Measurements from ENCODE around the gene SEMA4D.

SEMA4D gene

GRCh38 chr9:89441986-89442385 lies 55.9 kb downstream of the SEMA4D start:
- FAIRE-seq = no peak

DNA sequence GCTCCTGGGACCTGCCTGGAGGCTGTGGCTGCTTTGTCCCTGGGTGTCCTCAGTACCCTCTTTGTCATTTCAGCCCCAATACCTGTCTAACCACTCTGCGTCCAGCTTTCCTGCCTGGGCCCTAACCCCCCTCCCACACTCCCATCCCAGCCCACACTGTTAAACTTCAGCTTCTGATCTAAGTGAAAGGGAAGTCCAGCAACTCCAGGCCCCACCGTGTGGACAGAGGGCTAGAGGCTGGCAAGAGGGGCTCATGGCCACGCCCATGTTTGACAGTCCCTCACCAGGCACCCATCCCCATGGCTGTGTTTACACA lies 56.3 kb downstream of the SEMA4D start:
- no peak for FAIRE-seq

GRCh38 chr9:89440951-89441654 lies 56.8 kb downstream of the SEMA4D start:
- FAIRE-seq = no peak

GRCh38 chr9:89440548-89440947 lies 57.4 kb downstream of the SEMA4D start:
- no peak for FAIRE-seq

DNA sequence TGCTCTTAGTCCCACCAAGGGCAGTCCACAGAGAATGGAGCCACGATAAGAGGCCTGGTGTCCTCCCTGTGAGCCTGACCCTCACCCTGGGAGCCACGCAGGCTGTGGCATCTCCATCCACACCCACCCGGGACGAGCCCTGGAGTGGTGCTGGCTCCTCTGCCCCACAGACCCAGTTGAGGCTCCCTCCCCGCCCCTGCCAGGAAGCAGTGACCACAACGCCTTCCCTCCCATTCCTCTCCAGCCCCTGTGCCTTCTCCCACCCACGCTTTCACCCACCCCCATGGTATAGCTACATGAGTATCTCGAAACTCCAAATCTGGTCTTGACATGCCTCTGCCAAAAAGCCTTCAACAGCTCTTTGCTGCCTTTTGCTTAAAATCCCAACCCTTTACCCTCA lies 57.9 kb downstream of the SEMA4D start:
- FAIRE-seq = no peak

DNA sequence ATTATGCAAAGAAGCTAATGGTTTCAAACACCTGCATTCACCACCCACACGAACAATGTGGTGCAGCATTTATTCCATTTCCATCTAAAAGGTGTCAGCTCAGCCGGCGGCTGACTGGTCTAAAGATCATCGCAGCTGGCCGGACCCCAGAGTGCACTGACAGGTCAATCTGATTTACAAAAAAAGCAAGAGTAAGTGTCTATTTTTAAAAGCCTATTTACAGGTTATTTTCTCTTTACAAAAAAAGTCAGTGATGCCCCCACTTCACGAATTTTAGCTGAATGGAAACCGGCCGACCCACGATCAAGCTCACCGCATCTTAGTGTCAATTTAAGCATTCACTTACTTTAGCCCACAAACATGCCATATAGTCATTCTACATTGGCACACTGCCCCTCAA lies 58.3 kb downstream of the SEMA4D start:
- FAIRE-seq = no peak

DNA sequence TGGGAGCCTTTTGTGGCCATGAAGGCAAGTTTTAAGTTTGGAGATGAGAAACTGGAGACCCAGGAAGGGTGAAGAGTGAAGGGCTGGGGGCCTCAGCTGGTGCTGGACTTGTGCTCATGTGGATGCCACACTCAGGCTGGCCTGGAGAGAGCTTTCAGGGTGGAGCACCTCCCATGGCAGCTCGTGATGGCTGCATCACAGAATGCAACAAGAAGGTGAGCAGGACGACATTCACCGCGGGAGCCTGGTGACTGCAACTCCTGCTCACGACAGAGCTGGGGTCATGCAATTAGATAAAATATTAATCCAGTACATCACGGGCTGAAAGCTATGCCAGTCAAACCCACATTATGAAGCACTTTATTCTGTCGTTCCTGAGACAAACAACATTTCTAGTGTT lies 59.7 kb downstream of the SEMA4D start:
- FAIRE-seq = no peak

- no peak for FAIRE-seq
Observed at GRCh38 chr9:89437772-89438171, 60.1 kb downstream of the SEMA4D start.

DNA sequence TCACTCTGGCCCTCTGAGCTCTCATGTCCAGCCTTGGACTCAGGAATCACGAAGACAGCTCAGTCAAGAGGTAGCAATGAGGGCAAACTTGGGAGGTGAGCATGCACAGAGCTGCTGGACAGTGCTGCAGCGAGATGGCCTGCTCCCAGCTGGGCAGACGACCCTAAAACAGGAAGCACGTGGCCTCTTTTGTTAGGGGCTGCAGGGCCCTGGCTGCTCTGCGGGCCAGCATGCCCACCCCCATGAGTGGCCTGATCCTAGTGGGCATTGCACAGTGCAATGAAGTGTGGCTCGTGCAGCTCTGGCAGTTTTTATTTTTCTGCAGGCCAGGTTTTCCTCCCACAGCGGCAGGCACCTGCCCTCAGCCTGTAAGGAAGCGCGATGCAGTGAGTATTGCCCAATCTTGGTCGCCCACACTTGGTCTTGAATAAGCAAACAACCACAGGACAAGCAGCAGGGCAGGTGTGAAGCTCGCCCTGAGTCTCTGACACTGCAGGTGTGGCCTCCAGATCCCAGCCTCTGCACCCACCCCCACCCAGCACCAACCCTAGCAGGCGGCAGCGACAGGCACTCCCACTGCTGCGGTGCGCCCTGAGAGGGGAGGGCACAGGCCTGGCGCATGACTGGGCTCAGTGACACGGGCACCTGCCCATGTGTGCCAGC lies 60.8 kb downstream of the SEMA4D start:
- no peak for FAIRE-seq

DNA sequence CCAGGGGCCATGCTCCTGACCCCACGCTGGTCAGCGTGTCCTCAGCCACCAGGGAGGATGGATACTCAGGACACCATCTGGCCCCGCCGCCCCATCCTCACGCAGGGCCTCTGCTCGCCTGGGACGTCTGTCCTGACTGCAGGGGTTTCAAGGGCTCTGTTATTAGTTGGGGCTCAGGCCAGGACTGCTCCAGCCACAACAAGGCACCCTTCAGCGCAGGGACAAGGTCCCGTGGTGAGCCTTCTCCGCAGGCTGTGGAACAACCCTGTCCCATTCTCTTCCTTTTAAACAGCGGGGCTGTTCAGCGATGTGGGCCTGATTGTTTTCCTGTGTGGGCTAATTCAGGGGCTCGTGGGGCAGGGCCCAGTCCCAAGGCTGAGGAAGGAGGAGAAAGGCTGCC lies 61.6 kb downstream of the SEMA4D start:
- FAIRE-seq = no peak

- FAIRE-seq = no peak
Observed at GRCh38 chr9:89435071-89435823, 62.7 kb downstream of the SEMA4D start.

- FAIRE-seq = no peak
Observed at GRCh38 chr9:89434636-89435035, 63.3 kb downstream of the SEMA4D start.

GRCh38 chr9:89433826-89434225 lies 64.1 kb downstream of the SEMA4D start:
- no peak for FAIRE-seq

DNA sequence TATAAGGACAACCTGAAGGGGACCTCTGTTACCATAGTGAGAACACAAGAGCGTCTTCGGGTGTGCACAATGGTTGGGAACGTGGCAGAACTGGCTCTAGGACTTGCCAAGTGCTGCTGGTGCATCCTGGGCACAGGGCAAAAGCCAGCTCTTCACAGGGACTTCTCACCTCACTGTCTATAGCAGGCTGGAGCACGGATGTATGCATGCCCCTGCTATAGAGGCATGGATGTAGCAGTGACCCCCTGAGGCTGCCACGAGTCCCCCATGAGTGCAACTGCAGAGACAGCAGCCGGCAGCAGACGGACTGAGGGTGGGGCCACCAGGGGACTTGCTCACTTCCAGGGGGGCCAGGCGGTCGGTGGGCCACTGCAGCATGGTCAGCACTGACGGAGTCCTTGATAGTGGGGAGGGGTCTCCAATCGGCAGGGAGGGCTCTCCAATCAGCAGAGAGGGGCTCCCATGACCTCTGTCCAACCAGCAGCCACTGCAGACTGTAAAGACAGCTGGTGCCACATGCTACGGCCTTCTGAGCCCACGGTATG lies 64.9 kb downstream of the SEMA4D start:
- no peak for FAIRE-seq

- FAIRE-seq = no peak
Observed at GRCh38 chr9:89431930-89432725, 65.8 kb downstream of the SEMA4D start.

DNA sequence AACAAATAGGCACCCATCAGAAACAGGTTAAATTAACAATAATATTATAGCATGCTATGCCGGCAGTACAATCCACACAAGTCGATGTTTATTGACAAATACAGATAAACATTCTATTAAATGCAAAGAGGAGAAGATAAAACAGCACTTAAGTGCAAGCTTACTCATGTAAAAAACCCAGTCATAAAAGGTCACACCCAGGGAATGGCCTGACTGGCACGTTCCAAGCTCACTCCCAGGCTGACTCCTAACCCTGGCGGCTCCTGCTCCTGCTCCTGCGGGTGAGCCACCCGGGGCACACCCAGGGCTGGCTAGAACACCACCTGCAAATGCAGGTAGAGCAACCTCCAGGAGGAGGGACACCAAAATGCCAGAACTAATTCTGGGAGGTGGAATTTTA lies 66.9 kb downstream of the SEMA4D start:
- FAIRE-seq = no peak

DNA sequence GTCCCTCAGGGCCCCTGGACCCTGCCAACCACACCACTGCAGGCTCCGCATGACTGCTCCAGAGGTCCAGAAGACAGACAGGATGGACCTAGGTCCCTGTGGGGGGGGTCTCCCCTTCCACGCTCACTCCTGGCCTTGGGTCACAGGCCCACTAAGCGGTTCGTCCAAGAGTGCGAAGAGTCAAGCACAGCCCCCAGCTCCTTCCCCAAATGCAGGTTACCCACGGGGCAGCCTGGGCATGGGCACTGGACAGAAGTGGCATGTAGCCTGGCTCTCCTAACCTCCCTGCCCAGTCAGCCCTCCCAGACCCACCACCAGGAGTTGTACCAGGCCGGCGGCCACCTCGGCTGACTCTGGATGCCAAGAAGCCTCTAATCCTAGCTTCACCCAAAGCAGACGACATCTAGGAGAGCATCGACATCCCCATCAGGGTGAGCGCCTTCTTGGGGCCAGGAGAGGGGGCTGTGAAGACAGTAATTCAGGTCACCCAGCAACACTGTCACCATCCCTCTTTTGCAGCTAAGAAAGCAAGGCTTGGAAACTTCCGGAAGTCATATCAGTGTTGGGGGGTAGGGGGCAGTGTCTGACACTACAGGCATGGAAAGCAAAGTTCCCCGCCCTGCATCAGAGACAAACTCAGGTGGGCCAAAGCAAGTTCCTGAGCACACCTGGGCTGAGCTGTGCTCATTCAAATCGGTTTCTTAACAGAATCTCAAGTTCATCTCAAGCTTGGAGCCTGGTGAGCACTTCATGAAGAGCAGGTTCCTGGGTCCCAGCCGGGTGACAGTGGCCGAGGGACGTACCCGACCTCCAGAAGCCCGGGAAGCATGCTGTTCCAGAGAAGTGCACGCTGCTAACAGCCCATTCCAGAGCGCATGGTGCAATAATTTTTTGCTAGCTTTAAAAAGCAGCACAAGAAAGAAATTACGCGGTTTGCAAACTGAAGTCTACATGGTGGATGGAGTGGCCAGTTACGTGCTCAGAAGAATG lies 68.7 kb downstream of the SEMA4D start:
- no peak for FAIRE-seq

- FAIRE-seq = no peak
Observed at GRCh38 chr9:89428222-89428761, 69.6 kb downstream of the SEMA4D start.

DNA sequence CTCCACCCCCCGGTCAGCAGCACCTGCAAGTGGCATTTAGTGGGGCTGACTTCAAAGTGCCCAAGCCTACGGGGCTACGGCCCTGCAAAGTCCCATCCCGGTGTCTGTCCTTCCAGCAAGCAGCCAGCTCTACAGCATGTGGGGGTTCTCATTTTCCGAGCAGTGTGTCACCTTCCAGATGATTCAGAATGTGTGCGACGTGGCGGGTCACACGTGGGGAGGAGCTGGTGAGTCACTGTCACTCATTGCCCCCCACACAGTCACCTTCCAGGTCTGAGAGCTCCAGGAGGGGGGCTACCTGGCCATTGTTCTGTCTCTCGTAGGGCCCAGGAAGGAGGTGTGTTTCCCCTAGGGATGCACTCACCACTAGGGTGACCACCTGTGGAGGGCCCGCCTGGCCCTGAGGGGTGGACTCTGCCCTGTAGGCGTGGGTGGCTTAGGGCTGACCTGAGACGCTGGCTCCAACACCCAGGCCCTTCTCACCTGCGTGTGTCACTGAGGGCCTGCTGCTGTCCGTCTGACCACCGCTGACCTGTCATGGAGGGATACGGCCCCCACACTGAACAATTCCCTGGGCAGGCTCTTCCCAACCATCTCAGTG lies 70.2 kb downstream of the SEMA4D start:
- no peak for FAIRE-seq

DNA sequence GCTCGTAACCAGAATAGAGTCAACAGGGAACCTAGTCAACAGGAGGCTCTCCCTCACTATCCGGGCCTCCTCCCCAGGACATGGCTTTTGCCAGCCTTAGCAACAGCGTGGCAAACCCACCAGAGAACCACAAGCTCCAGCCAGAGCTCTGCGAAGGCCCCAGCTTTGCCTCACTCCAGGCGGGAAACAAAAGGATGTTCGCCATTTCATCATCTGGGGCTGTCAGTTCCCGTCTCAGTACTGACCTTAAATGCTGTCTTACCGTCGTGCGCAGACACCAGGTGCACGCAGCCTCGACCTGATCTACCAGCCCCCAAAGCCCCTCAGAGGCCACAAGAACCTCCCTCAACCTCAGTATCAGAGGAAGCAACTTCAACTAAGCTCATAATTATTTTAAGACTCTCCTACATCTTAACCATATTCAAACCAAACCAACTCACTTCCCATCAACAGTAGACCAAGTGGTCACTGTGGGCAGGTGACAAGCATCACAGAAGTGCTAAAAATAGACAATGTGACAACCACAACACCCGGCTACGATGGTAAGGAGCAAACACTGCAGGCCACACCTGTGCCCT lies 71.4 kb downstream of the SEMA4D start:
- FAIRE-seq = no peak

DNA sequence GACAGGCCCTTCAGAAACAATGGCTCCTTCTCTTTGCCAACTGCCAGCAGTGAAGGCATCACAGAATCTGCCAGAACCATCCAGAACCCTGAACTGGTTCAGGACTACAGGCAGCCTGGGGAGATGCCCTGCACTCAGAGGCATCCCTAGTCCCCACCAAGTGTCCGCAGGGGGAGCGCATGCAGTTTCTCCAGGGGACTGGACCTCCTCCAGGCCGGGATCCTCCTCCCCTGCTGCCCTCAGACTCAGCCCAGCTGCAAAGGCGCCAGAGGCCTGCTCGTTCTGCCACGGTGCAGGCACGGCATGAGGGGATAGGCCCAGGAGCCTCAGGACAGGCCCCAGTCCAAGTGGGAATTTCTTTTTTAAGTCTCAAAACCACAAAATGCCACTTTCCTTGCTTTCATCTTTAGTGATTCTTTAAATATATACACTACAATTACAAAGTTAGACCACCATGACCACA lies 72.0 kb downstream of the SEMA4D start:
- FAIRE-seq = no peak
